GM12801 (cell line): ENCODE results near the gene PRAC1.

Source experiments
- CTCF ChIP-seq: IDR thresholded peaks from one replicate; pipeline ENCODE4 v1.5.1; 2011; ENCODE audit warnings: control low read depth; ENCODE audit not compliant: insufficient read length; ENCODE audit errors: extremely low read depth

PRAC1 gene

DNA sequence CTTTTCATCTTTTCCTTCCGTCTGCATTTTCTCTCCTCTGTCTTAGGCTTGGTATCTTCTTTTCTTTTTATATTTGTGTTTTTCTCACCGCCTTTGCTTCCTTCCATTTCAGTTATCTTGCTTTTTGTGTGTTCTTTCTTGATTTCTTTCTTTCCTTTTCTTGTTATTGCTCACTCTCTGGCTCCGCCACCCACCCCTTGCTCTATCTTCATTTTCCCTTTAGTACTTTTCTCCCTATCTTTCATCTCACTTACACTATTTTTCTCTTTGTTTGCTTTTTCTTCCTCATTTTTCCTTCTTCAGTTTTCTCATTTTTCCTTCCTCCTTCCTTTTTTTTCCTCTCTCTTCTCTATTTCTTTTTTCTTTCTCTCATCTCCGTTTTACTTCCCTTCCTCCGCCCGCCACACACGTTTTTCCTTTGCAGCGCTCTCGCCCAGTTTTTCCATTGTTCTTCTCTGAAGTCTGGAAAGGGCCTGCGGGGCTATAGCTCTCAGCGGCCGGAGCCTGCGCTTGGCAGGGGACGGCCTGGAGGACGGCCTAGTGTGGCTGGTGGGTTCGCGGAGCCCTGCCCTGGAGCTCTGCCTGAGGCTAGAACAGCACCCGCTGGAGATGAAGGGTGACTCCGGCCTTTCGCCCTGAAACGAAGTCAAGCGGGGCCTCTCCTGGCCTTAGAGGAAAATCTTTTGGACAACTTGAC is 11.5 kb upstream of the PRAC1 start:
- no peak for TF ChIP-seq CTCF

GRCh38 chr17:48732688-48733629 is 10.6 kb upstream of the PRAC1 start:
- TF ChIP-seq CTCF = no peak

GRCh38 chr17:48731355-48731754 is 9.0 kb upstream of the PRAC1 start:
- no peak for TF ChIP-seq CTCF

- TF ChIP-seq CTCF = no peak
These were observed 7.9 kb upstream of the PRAC1 start for GRCh38 chr17:48730240-48730550.

GRCh38 chr17:48729335-48730239 is 7.3 kb upstream of the PRAC1 start:
- TF ChIP-seq CTCF = no peak

DNA sequence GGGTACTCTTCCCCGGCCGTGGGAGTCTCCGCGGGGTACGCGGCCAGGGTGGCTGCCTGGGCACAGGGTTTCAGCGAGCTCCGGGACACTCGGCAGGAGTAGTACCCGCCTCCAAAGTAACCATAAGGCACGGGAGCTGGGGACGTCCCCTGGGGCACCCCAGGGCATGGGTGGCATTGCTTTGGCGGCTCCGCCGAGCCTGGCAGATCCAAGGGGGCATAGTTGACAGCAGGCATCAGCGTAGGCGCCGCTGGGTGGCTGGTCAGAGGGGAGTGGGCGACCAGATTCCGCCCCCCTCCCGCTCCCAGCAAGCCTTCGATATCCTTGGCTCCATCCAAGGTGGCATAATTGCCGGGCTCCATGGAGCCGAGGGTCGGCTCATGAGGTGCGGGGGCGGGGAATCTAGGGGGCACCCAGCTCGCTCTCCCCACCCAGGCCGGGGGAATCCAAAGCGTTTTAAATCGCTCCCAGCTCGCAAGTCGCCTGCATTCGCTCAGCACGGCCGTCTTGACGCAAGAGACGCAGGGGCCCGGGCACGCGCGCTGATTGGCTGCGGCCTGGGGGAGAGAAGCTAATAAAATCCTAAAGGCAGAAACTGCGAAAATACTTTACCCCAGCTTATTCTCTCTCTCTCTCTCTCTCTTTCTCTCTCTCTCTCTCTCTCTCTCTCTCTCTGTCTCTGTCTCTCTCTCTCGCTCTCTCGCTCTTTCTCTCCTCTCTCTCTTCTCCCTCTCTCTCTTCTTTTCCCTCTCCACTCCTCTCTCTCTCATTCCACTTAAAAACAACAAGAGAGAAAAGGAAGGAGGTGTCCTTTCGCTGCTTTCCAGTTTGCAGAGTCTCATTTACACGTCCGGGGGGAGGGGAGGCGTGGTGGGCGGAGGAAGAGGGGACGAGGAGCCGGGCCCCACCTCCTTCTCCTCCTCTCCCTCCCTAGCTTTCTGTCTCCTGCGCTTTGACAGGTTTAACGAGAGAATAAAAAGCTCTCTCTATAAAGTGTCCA is 6.2 kb upstream of the PRAC1 start, which contains the start of gene HOXB13:
Gene HOXB13 (minus strand): TSS at position 519 of the 1,000 bp plus-strand sequence. CDS start 157 bp downstream, at position 362.
- TF ChIP-seq CTCF = no peak
